ENCODE measurements around the gene RGS3. TPM values are rescaled to one million over a fixed set of nuclear protein-coding genes. Genes with fewer than 3 reads are reported as not detected.
A peak's percentile ranks its signal among the peaks of the same experiment; 100 is the strongest.
"Not testable (repeated sequence)": the region's sequence is repeated elsewhere in the genome, so short reads cannot be mapped to it uniquely, and the experiment has no call there.

Gene RGS3
- total RNA-seq, 1 donor from 2014 or later = 15.0 TPM

- H3K9me3 Mint-ChIP-seq = no peaks in the 10 kb centered on the region
Observed at GRCh38 chr9:113485761-113486115, 22.2 kb downstream of the RGS3 start.

GRCh38 chr9:113486327-113486726 is 22.8 kb downstream of the RGS3 start:
- no peaks in the 10 kb centered on the region for H3K4me1 Mint-ChIP-seq
- H3K9me3 Mint-ChIP-seq = no peaks in the 10 kb centered on the region
- CTCF ChIA-PET = no interaction called here
- TF ChIP-seq CTCF (IDR thresholded peaks at IDR 0.05) = no peak
- no peak overlapping the region for H3K27ac Mint-ChIP-seq
- H3K27me3 Mint-ChIP-seq = no peaks in the 10 kb centered on the region
- H3K36me3 Mint-ChIP-seq (ENCODE audit: low read depth) = no peaks in the 10 kb centered on the region
- no peak overlapping the region for H3K4me3 Mint-ChIP-seq
- POLR2A ChIA-PET = no interaction called here
- intact Hi-C loops (cut with micrococcal nuclease) = no loop called here
- ATAC-seq (ENCODE audit: low read depth) (no peak), DNase-seq (no peak)

More at GRCh38 chr9:113485761-113486115, 22.2 kb downstream of the RGS3 start:
- CTCF ChIA-PET = no interaction called here
- POLR2A ChIA-PET = no interaction called here
- DNase-seq (no peak), ATAC-seq (ENCODE audit: low read depth) (no peak)
- H3K27ac Mint-ChIP-seq = no peak overlapping the region
- TF ChIP-seq CTCF (IDR thresholded peaks at IDR 0.05) = no peak
- no peaks in the 10 kb centered on the region for H3K27me3 Mint-ChIP-seq
- intact Hi-C loops (cut with micrococcal nuclease) = no loop called here
- no peaks in the 10 kb centered on the region for H3K4me1 Mint-ChIP-seq
- no peaks in the 10 kb centered on the region for H3K36me3 Mint-ChIP-seq (ENCODE audit: low read depth)
- H3K4me3 Mint-ChIP-seq = no peak overlapping the region

GRCh38 chr9:113488071-113488470 is 24.5 kb downstream of the RGS3 start:
- H3K4me3 Mint-ChIP-seq = no peak overlapping the region
- no peak for TF ChIP-seq CTCF (IDR thresholded peaks at IDR 0.05)
- H3K36me3 Mint-ChIP-seq (ENCODE audit: low read depth) = no peaks in the 10 kb centered on the region
- ATAC-seq (ENCODE audit: low read depth) = no peak
- H3K27ac Mint-ChIP-seq = no peak overlapping the region
- ChIA-PET CTCF (no interaction called here), POLR2A (interaction anchor here (0.6 kb wide), 1 partner anchor 33 kb away, joined by 13 read pairs; no protein-coding TSS in a partner anchor)
- intact Hi-C loops (cut with micrococcal nuclease) = no loop called here
- no peaks in the 10 kb centered on the region for H3K27me3 Mint-ChIP-seq
- no peaks in the 10 kb centered on the region for H3K9me3 Mint-ChIP-seq
- H3K4me1 Mint-ChIP-seq = no peaks in the 10 kb centered on the region
- DNase-seq = no peak

GRCh38 chr9:113488490-113488889 is 25.0 kb downstream of the RGS3 start:
- ChIA-PET CTCF (interaction anchor here (1.1 kb wide), 1 partner anchor 42 kb away, joined by 3 read pairs; no protein-coding TSS in a partner anchor), POLR2A (interaction anchor here (0.6 kb wide), 1 partner anchor 34 kb away, joined by 13 read pairs; no protein-coding TSS in a partner anchor)
- intact Hi-C loops (cut with micrococcal nuclease) = no loop called here
- Mint-ChIP-seq H3K36me3 (ENCODE audit: low read depth) (no peaks in the 10 kb centered on the region), H3K27me3 (no peaks in the 10 kb centered on the region), H3K4me3 (no peak overlapping the region), H3K27ac (no peak overlapping the region), H3K4me1 (no peaks in the 10 kb centered on the region), H3K9me3 (no peaks in the 10 kb centered on the region)
- TF ChIP-seq CTCF (IDR thresholded peaks at IDR 0.05) = no peak
- ATAC-seq (ENCODE audit: low read depth) (no peak), DNase-seq (peak; percentile 11)

GRCh38 chr9:113491147-113491546 is 27.6 kb downstream of the RGS3 start:
- H3K4me1 Mint-ChIP-seq; intact Hi-C loops (cut with micrococcal nuclease); H3K27ac Mint-ChIP-seq; H3K36me3 Mint-ChIP-seq (ENCODE audit: low read depth); H3K27me3 Mint-ChIP-seq; H3K9me3 Mint-ChIP-seq; DNase-seq; ATAC-seq (ENCODE audit: low read depth); POLR2A ChIA-PET; H3K4me3 Mint-ChIP-seq: not testable (repeated sequence)
- CTCF ChIA-PET = interaction anchor here (0.6 kb wide), 1 partner anchor 8 kb away, joined by 3 read pairs; no protein-coding TSS in a partner anchor

Data from activated B cell treated with CpG ODN at 0.5 μM for 24 hours (primary cell).